ELR (cell line): ENCODE measurements around the gene RSPH9.

Source experiments
- DNase-seq: peaks from one replicate; pipeline ENCODE4 v3.0.0-alpha.2; 2015; ENCODE audit warnings: low read depth

Gene RSPH9

GRCh38 chr6:43668151-43669028 lies 23.6 kb downstream of the RSPH9 start:
- DNase-seq: peak; percentile 63

- DNase-seq: peak; percentile 56
Measured at GRCh38 chr6:43669050-43669921, 24.4 kb downstream of the RSPH9 start.

- no peak for DNase-seq
Measured at GRCh38 chr6:43669922-43670622, 25.2 kb downstream of the RSPH9 start.

- DNase-seq: no peak
Measured at GRCh38 chr6:43670623-43670986, 25.8 kb downstream of the RSPH9 start.

GRCh38 chr6:43671011-43671800 lies 26.4 kb downstream of the RSPH9 start:
- no peak for DNase-seq

- DNase-seq: no peak
Measured at GRCh38 chr6:43671801-43672690, 27.2 kb downstream of the RSPH9 start.

GRCh38 chr6:43673444-43674084 lies 28.7 kb downstream of the RSPH9 start:
- no peak for DNase-seq

GRCh38 chr6:43674291-43674690 lies 29.5 kb downstream of the RSPH9 start:
- DNase-seq: no peak

GRCh38 chr6:43674921-43675320 lies 30.1 kb downstream of the RSPH9 start:
- no peak for DNase-seq

- DNase-seq: no peak
Measured at GRCh38 chr6:43676962-43677606, 32.2 kb downstream of the RSPH9 start.

- DNase-seq: no peak
Measured at GRCh38 chr6:43677759-43678158, 32.9 kb downstream of the RSPH9 start.

GRCh38 chr6:43678341-43678740 lies 33.5 kb downstream of the RSPH9 start:
- DNase-seq: no peak

GRCh38 chr6:43679057-43679456 lies 34.2 kb downstream of the RSPH9 start:
- DNase-seq: no peak

- DNase-seq: no peak
Measured at GRCh38 chr6:43680308-43681200, 35.7 kb downstream of the RSPH9 start.

GRCh38 chr6:43681303-43681702 lies 36.5 kb downstream of the RSPH9 start:
- no peak for DNase-seq

GRCh38 chr6:43682724-43683429 lies 38.0 kb downstream of the RSPH9 start:
- DNase-seq: no peak

GRCh38 chr6:43683708-43684455 lies 39.0 kb downstream of the RSPH9 start:
- no peak for DNase-seq
